HG03565 (cell line): Measurements from ENCODE around the gene TAC4.

Experiments used
- ATAC-seq: cut with Tn5 transposase; IDR thresholded peaks from one replicate; pipeline ENCODE4 v1.9.1; 2021; ENCODE audit warnings: mild to moderate bottlenecking, moderate library complexity; ENCODE audit not compliant: unreplicated experiment

TAC4 gene

GRCh38 chr17:49873466-49873865 is 25.6 kb upstream of the TAC4 start:
- no peak for ATAC-seq

GRCh38 chr17:49872754-49873377 is 25.0 kb upstream of the TAC4 start:
- ATAC-seq: no peak

- no peak for ATAC-seq
These were observed 23.3 kb upstream of the TAC4 start for GRCh38 chr17:49871211-49871610.

GRCh38 chr17:49870298-49870697 is 22.4 kb upstream of the TAC4 start:
- no peak for ATAC-seq

GRCh38 chr17:49869038-49869374 is 21.1 kb upstream of the TAC4 start:
- no peak for ATAC-seq

GRCh38 chr17:49866882-49867413 is 19.1 kb upstream of the TAC4 start:
- no peak for ATAC-seq

- ATAC-seq: no peak
These were observed 18.1 kb upstream of the TAC4 start for GRCh38 chr17:49866019-49866380.

- no peak for ATAC-seq
These were observed 15.0 kb upstream of the TAC4 start for GRCh38 chr17:49862781-49863331.

- no peak for ATAC-seq
These were observed 13.4 kb upstream of the TAC4 start for GRCh38 chr17:49861150-49861884.

- ATAC-seq: no peak
These were observed 12.4 kb upstream of the TAC4 start for GRCh38 chr17:49859991-49860953.

GRCh38 chr17:49858796-49859195 is 10.9 kb upstream of the TAC4 start:
- no peak for ATAC-seq

- ATAC-seq: no peak
These were observed 6.3 kb upstream of the TAC4 start for GRCh38 chr17:49854126-49854525.

- no peak for ATAC-seq
These were observed 5.7 kb upstream of the TAC4 start for GRCh38 chr17:49853470-49854015.

- ATAC-seq: no peak
These were observed 3.8 kb upstream of the TAC4 start for GRCh38 chr17:49851387-49852291.

- no peak for ATAC-seq
These were observed 3.0 kb upstream of the TAC4 start for GRCh38 chr17:49850772-49851386.

GRCh38 chr17:49850218-49850610 is 2.3 kb upstream of the TAC4 start:
- no peak for ATAC-seq

- no peak for ATAC-seq
These were observed 870 bp upstream of the TAC4 start for GRCh38 chr17:49848739-49849138.

GRCh38 chr17:49846938-49847712 is 744 bp downstream of the TAC4 start:
- no peak for ATAC-seq

GRCh38 chr17:49845321-49845720 is 2.5 kb downstream of the TAC4 start:
- no peak for ATAC-seq
